Activated naive CD8-positive, alpha-beta T cell (primary cell): ENCODE measurements around the gene TMEM239.
A peak's percentile ranks its signal among the peaks of the same experiment; 100 is the strongest.
"Not testable (repeated sequence)": the region's sequence is repeated elsewhere in the genome, so short reads cannot be mapped to it uniquely, and the experiment has no call there.

Experiments
- H3K27ac Mint-ChIP-seq: one replicate; pipeline ENCODE4 v1.8.0; 2021; ENCODE audit warnings: mixed read lengths
- H3K27me3 Mint-ChIP-seq: one replicate; pipeline ENCODE4 v1.8.0; 2021; ENCODE audit warnings: mixed read lengths
- H3K36me3 Mint-ChIP-seq: one replicate; pipeline ENCODE4 v1.8.0; 2021; ENCODE audit warnings: mixed read lengths
- H3K4me1 Mint-ChIP-seq: one replicate; pipeline ENCODE4 v1.8.0; 2021; ENCODE audit warnings: low read depth, mixed read lengths
- H3K4me3 Mint-ChIP-seq: one replicate; pipeline ENCODE4 v1.8.0; 2021; ENCODE audit warnings: mild to moderate bottlenecking, mixed read lengths
- H3K9me3 Mint-ChIP-seq: one replicate; pipeline ENCODE4 v1.8.0; 2021; ENCODE audit warnings: low read depth, mixed read lengths

The TMEM239 gene

GRCh38 chr20:2807019-2807418 is 9.1 kb upstream of the TMEM239 start:
- H3K4me1 Mint-ChIP-seq = peaks cover 4% of the 10 kb centered on the region
- peaks cover 1% of the 10 kb centered on the region for H3K9me3 Mint-ChIP-seq
- no peak overlapping the region for H3K27ac Mint-ChIP-seq
- H3K4me3 Mint-ChIP-seq = no peak overlapping the region
- H3K36me3 Mint-ChIP-seq = peaks cover 9% of the 10 kb centered on the region
- peaks cover 33% of the 10 kb centered on the region for H3K27me3 Mint-ChIP-seq

DNA sequence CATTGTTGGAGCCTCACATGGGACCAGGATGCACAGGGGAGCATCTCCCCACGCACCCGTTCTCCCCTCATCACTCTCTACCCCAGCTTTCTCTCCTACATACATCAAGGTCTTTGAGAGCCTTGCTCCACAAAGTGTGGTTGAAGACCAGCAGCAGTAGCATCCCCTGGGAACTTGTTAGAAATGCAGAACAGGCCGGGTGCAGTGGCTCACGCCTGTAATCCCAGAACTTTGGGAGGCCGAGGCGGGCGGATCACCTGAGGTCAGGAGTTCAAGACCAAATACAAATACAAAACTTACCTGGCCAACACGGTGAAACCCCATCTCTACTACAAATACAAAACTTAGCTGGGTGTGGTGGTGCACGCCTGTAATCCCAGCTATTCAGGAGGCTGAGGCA is 8.2 kb upstream of the TMEM239 start:
- H3K4me1 Mint-ChIP-seq, H3K9me3 Mint-ChIP-seq, H3K27ac Mint-ChIP-seq, H3K4me3 Mint-ChIP-seq: not testable (repeated sequence)
- peaks cover 31% of the 10 kb centered on the region for H3K27me3 Mint-ChIP-seq
- peaks cover 14% of the 10 kb centered on the region for H3K36me3 Mint-ChIP-seq

DNA sequence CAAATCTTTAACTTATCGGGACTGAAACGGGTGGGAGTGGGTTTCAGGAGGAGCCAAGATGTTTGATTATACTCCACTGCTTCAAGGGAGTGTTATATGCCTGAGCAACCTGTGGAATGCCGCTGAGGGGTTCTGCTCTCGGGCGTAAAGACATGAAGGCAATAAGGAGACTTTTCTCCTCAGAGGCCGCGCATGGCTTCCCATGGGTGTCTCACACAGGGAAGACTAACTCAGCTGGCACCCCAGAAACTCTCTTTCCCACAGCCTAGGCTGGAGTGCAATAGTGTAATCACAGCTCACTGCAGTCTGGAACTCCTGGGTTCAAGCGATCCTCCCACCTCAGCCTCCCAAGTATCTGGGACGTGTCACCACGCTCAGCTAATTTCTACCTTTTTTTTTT is 6.5 kb upstream of the TMEM239 start:
- Mint-ChIP-seq H3K4me3 (no peak overlapping the region), H3K4me1 (peaks cover 4% of the 10 kb centered on the region), H3K9me3 (peaks cover 6% of the 10 kb centered on the region), H3K36me3 (peaks cover 14% of the 10 kb centered on the region), H3K27me3 (peaks cover 23% of the 10 kb centered on the region), H3K27ac (no peak overlapping the region)

DNA sequence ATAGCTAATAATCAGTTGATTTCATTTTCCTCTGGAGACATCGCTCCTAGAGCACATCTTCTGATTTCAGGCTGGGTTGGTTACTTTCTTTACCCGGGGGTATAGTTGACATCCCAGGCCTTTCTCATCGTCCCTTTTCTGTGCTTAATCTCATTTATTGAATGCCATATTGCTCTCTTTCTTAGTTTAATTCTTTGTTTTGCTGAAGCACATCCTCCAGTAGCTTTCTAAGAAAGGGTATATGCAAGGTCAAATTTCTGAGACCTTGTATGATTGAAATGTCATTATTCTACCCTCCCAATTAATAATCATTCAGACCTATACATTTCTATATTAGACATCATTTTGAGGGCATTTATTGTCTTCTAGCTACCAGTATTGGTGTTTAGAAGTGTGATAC is 4.0 kb upstream of the TMEM239 start:
- no peak overlapping the region for H3K4me3 Mint-ChIP-seq
- peaks cover 6% of the 10 kb centered on the region for H3K9me3 Mint-ChIP-seq
- peaks cover 14% of the 10 kb centered on the region for H3K36me3 Mint-ChIP-seq
- peaks cover 19% of the 10 kb centered on the region for H3K27me3 Mint-ChIP-seq
- H3K4me1 Mint-ChIP-seq = peaks cover 4% of the 10 kb centered on the region
- no peak overlapping the region for H3K27ac Mint-ChIP-seq

DNA sequence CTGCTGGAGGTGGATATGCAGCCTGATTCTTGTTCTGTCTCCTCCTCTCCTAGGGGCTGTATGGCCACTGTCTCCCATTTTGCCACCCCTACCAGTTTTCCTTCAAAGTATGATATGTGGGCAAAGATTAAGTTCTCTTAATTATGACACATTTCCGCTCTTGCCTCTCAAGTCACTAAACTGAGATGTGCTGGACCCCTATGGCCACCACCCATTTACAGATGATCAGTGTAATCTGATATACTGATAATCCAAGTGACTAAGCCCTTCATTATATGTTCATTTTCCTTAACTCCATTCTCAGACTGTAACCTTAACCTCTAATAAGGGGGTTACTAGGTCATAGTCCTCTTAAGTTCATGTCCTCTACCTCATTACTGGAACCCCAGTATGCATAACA is 2.1 kb upstream of the TMEM239 start:
- Mint-ChIP-seq H3K9me3 (peaks cover 6% of the 10 kb centered on the region), H3K4me3 (no peak overlapping the region), H3K27me3 (peaks cover 15% of the 10 kb centered on the region), H3K27ac (no peak overlapping the region), H3K4me1 (peaks cover under 1% of the 10 kb centered on the region), H3K36me3 (peaks cover 12% of the 10 kb centered on the region)

DNA sequence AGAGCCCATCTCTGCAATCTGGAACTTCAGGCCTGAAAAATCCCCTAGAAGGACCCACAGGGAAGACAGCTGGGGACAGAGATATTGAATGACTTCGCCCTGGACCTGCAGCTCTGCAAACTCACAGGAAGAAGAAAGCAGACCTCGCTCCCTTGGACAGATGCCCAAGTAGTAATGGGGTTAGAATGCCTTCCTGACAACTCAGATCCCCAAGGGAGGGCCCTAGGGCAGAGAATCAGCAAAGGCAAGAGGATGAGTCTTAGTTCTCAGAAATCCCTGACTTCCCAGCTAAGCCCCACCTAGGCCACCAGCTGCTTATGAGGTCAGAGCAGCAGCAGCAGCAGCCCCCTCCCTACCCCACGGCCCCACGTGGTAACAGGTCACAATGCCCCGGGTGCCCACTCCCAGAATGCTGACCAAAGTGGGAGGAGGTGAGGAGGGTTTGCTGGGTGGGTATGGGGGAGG is 1.5 kb upstream of the TMEM239 start, which contains the start of gene C20orf141:
Gene C20orf141, plus strand, starts transcription at position 401 of the 465 bp plus-strand sequence. CDS start 198 bp downstream, outside the sequence.
- no peak within 1 kb of the TSS for H3K4me3 Mint-ChIP-seq
- H3K36me3 Mint-ChIP-seq = peaks cover 11% of the 10 kb centered on the region
- no peak within 1 kb of the TSS for H3K27ac Mint-ChIP-seq
- peaks cover 6% of the 10 kb centered on the region for H3K9me3 Mint-ChIP-seq
- no peaks in the 10 kb centered on the region for H3K4me1 Mint-ChIP-seq
- peaks cover 14% of the 10 kb centered on the region for H3K27me3 Mint-ChIP-seq

GRCh38 chr20:2815242-2815900 is 793 bp upstream of the TMEM239 start:
- Mint-ChIP-seq H3K36me3 (peaks cover 11% of the 10 kb centered on the region), H3K9me3 (peaks cover 6% of the 10 kb centered on the region), H3K4me3 (no peak overlapping the region), H3K27me3 (peaks cover 19% of the 10 kb centered on the region), H3K4me1 (peaks cover 3% of the 10 kb centered on the region), H3K27ac (no peak overlapping the region)

DNA sequence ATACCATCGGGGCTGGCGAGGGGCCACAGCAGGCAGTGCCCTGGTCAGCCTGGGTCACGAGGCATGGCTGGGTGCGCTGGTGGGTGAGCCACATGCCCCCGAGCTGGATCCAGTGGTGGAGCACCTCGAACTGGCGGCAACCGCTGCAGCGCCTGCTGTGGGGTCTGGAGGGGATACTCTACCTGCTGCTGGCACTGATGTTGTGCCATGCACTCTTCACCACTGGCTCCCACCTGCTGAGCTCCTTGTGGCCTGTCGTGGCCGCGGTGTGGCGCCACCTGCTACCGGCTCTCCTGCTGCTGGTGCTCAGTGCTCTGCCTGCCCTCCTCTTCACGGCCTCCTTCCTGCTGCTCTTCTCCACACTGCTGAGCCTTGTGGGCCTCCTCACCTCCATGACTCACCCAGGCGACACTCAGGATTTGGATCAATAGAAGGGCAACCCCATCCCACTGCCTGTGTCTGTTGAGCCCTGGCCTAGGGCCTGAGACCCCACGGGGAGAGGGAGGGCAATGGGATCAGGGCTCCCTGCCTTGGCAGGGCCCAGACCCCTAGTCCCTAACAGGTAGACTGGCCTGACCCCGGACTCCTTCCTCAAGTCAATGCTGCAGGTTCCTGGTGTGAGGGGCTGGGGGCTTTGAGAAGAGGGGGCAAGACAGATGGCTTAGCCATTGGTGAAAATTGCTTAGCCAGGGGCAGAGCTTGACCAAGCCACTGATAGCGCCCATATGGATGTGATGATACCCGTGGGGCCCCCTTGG is 598 bp downstream of the TMEM239 start:
- peaks cover 8% of the 10 kb centered on the region for H3K36me3 Mint-ChIP-seq
- no peak overlapping the region for H3K27ac Mint-ChIP-seq
- peaks cover 15% of the 10 kb centered on the region for H3K27me3 Mint-ChIP-seq
- peaks cover 7% of the 10 kb centered on the region for H3K4me1 Mint-ChIP-seq
- H3K9me3 Mint-ChIP-seq = peaks cover 6% of the 10 kb centered on the region
- no peak overlapping the region for H3K4me3 Mint-ChIP-seq

GRCh38 chr20:2817341-2817726 is 1.2 kb downstream of the TMEM239 start:
- Mint-ChIP-seq H3K36me3 (peaks cover 2% of the 10 kb centered on the region), H3K4me3 (no peak overlapping the region), H3K4me1 (peaks cover 12% of the 10 kb centered on the region), H3K9me3 (peaks cover 1% of the 10 kb centered on the region), H3K27me3 (peaks cover 12% of the 10 kb centered on the region), H3K27ac (no peak overlapping the region)

DNA sequence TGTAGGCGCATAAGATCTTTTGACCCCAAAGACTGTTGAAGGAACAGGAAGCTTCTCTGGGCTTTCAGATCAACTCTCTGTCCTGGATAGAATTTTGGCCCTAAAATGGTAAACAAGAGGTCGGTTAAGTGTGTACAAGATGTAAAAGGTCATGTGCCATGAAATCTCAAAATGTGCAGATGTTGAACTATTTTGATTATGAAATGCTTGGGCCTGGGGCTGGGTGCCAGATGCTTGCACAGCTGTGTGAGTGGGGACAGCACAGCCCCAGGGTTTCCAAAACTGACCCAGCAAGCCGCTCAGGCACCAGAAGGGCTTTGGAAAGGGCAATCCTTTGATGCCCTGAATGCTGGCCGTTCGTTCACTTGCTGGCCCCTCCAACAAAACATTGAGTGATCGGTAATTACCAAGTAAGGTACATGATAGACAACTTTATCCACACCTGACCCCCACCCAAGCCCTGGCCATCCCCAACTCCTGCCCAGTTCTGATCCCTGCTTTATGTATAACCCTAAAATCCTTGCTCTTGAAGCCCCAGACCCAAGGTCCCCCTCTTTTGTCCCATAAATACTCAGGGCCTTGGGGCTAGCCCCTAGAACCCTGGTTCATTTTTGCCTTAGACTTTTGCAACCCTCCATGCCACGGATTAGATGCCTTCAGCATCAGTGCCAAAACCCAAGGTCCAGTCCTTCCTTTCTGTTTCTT is 1.9 kb downstream of the TMEM239 start:
- Mint-ChIP-seq H3K9me3 (no peaks in the 10 kb centered on the region), H3K4me1 (peaks cover 12% of the 10 kb centered on the region), H3K36me3 (no peaks in the 10 kb centered on the region), H3K27me3 (peaks cover 10% of the 10 kb centered on the region), H3K4me3 (no peak overlapping the region), H3K27ac (no peak overlapping the region)

- Mint-ChIP-seq H3K4me3 (no peak overlapping the region), H3K9me3 (no peaks in the 10 kb centered on the region), H3K4me1 (peaks cover 12% of the 10 kb centered on the region), H3K36me3 (no peaks in the 10 kb centered on the region), H3K27ac (no peak overlapping the region), H3K27me3 (peaks cover 10% of the 10 kb centered on the region)
Measured at GRCh38 chr20:2820084-2820895, 4.1 kb downstream of the TMEM239 start.

- Mint-ChIP-seq H3K27me3 (peaks cover 13% of the 10 kb centered on the region), H3K4me1 (peaks cover 18% of the 10 kb centered on the region), H3K9me3 (no peaks in the 10 kb centered on the region), H3K4me3 (peak overlapping the region; percentile 53), H3K36me3 (peaks cover 2% of the 10 kb centered on the region), H3K27ac (no peak overlapping the region)
Measured at GRCh38 chr20:2820896-2821869, 5.0 kb downstream of the TMEM239 start.

- Mint-ChIP-seq H3K27me3 (peaks cover 13% of the 10 kb centered on the region), H3K36me3 (peaks cover 2% of the 10 kb centered on the region), H3K9me3 (no peaks in the 10 kb centered on the region), H3K4me3 (no peak overlapping the region), H3K4me1 (peaks cover 24% of the 10 kb centered on the region), H3K27ac (no peak overlapping the region)
Measured at GRCh38 chr20:2822073-2822472, 5.9 kb downstream of the TMEM239 start.
